HG02642 (cell line): Measurements from ENCODE around the gene CAB39L.

Source experiments
- ATAC-seq: cut with Tn5 transposase; IDR thresholded peaks from one replicate; pipeline ENCODE4 v1.9.1; 2021; ENCODE audit warnings: mild to moderate bottlenecking; ENCODE audit not compliant: unreplicated experiment, poor library complexity

Gene CAB39L

GRCh38 chr13:49404703-49405020, 39.2 kb downstream of the CAB39L start:
- no peak for ATAC-seq

DNA sequence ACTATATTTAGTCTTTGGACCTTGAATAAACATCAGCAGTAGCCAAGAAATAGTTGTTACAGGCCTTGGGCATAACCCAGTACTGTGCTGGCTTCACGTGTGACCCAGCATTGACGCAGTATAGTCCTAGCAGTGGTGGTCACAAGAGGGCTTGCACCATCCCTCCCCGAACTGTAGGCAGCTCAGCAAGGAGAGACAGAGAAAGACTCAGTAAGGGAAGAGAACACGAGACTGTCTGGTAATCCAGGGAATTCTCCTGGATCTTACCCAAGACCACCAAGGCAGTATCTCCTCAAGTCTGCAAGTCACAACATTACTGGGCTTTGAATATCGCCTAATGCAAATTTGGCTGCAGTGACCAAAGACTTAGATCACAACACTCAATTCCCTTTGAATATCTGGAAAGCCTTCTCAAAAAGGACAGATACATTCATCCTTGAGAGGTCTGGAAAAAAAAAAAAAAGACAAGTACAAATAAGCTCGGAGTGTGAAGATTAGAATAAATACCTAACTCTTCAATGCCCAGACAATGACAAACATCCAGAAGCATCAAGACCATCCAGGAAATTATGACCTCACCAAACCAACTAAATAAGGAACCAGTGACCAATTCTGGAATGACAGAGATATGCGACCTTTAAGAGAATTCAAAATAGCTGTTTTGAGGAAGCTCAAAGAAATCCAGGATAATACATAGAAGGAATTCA, 39.7 kb downstream of the CAB39L start:
- ATAC-seq, result no peak

DNA sequence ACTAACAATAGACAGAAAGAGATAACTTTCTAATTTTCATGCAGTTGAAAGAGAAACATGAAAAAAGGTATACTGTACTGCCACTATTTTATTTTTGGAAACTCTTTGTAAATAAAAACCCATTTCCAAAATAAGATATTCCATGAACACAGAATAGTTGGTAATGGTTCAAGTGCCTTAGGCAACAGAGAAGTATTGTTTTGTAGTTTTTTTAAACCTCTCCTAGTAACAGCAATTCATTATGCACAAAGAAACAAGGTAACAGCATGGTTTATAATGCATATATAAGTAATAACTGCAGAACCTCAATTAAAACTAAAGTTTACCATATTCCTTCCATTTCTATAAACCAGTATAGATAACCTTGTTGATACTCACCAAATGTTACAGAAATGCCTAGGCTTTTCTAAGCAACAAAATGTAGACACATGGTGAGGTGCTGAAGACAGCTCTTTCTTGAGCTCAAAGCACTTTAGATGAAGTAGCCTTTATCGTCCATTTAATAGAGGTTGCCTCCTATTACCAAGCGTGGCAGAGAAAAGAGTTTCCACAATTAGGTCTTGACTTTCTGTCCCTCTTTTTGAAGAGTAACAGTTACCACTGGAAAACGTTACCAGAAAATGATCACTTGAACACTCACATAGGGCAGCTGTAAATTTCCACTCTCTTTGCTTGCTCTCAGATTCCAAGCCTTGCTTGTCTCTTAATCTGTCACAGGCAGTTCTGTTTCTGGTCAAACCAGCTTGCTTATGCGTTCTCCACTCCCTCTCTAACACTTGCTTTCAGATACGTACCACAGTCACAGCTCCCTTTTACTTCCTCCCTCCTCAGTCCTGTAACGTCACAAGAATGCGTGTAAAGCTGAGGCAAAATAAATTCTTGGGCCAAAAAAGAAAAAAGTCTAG, 42.9 kb downstream of the CAB39L start:
- no peak for ATAC-seq

GRCh38 chr13:49399801-49400472, 43.9 kb downstream of the CAB39L start:
- ATAC-seq, result no peak

DNA sequence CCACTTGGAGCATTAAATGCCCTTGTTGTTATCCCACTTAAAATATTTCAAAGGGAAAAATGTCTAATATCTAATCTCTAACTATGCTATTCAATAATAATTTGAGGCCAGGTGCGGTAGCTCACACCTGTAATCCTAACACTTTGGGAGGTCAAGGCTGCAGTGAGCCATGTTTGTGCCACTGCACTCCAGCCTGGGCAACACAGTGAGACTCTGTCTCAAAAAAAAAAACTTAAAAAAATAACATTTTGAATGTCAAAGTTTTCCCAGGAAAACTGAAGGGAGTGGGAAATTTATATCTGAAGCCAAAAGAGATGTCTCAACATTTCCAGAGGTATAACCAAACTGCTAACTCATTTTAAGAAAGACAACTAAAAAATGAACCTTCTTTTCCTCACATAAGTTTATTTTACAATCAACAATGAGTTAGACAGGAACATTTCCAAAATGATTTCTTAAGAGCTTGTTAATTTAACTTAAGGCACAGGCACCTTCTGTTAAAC, 47.9 kb downstream of the CAB39L start:
- no peak for ATAC-seq

GRCh38 chr13:49395451-49395865, 48.4 kb downstream of the CAB39L start:
- no peak for ATAC-seq

- ATAC-seq, result no peak
Measured at GRCh38 chr13:49388091-49388635, 55.7 kb downstream of the CAB39L start.

- no peak for ATAC-seq
Measured at GRCh38 chr13:49386664-49387063, 57.2 kb downstream of the CAB39L start.

DNA sequence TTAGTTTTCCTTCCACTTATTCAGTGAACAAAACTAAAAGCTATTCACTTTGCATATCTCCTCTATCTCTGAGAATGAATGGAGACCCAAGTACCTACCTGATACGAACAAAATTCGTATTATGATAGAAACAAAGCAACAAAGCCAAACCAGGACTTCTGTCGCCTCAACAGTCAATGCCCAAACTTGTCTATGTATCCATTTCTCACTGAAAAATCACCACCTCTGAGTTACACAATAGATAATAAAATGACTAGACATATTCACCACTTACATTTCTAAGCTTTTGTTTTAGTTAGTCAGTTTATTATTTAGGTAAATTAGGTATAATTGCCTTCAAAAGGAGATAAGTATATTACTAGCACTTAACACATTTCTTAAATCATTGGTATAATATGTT, 67.7 kb downstream of the CAB39L start:
- no peak for ATAC-seq

GRCh38 chr13:49374585-49375290, 69.1 kb downstream of the CAB39L start:
- no peak for ATAC-seq

- no peak for ATAC-seq
Measured at GRCh38 chr13:49373716-49374115, 70.1 kb downstream of the CAB39L start.

- ATAC-seq, result no peak
Measured at GRCh38 chr13:49371943-49372613, 71.8 kb downstream of the CAB39L start.

- no peak for ATAC-seq
Measured at GRCh38 chr13:49370371-49370770, 73.5 kb downstream of the CAB39L start.

- ATAC-seq, result no peak
Measured at GRCh38 chr13:49369866-49370265, 74.0 kb downstream of the CAB39L start.

DNA sequence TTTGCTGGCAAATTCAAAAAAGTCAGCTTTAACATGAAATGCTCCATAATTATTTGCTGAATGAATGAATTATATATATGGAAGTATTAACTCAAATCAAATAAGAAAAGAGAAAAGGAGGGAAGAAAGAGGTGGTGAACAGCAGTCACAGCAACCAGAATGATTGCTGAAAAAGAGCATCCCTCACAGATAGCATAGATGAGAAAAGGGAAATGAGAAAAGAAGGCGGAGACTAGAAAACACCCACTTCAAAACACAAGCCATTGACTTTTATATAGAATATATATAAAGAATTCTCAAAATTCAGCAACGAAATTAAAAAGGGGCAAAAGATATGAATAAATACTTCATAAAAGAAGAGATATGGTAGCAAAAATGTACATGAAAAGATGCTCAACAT, 75.2 kb downstream of the CAB39L start:
- no peak for ATAC-seq

DNA sequence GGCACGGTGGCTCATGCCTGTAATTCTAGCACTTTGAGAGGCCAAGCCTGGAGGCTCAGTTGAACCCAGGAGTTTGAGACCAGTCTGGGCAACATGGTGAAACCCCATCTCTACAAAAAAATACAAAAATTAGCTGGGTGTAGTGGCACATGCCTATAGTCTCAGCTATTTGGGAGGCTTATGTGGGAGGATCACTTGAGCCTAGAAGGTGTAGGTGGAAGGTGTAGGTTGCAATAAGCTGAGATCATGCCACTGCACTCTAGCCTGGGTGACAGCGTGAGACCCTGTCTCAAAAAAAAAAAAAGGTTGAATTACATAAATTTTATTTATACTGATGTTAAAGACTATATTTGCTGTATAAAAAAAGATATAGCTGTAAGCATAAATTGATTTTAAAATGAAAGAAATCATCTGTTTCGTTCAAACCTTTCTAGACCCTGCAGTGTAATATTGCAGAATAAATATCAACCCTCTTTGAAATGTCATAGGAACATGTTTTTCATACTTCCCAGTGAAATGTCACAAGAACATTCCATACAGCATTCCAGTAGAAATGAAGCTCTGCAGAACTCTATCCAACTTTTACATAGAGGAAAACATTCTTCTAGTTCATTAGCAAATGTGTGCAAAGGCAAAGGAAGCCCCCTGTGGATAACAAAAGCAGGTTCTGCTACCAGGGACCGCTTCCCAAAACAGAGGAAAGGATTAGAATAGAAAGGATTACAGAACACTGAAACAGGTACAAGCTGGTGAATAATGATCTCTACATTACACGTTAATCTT, 76.0 kb downstream of the CAB39L start:
- ATAC-seq, result no peak

DNA sequence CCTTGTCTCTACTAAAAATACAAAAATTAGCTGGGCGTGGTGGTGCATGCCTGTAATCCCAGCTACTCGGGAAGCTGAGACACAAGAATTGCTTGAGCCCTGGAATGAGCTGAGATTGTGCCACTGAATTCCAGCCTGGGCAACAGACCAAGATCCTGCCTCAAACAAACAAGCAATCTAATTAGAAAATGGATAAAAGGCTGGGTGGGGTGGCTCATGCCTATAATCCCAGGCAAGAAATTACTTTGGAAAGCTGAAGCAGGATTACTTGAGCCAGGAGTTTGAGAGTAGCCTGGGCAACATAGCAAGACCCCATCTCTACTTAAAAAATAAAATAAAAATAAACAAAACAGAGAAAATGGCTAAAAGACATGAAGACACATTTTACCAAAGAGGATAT, 77.0 kb downstream of the CAB39L start:
- no peak for ATAC-seq

DNA sequence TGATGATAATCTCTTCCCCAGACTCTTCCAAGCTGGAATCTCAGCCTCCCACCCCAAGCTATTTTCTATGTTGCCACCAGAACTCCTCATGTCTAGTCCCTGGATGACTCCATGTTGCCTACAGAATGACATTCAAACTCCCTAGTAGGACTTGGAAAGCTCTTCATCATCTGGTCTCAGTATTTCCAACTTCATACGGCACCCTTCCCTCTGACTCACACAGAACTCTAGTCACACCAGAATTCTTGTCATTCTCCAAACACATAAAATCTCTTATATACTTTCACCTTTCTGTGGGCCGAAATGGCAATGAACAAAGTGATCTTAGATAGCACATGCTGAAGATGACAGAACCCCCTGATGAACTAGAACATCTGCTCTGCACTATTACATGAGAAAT, 86.2 kb downstream of the CAB39L start:
- ATAC-seq, result no peak

- ATAC-seq, result no peak
Measured at GRCh38 chr13:49356223-49356622, 87.6 kb downstream of the CAB39L start.
